Stimulated activated CD8-positive, alpha-beta memory T cell treated with anti-CD3 and anti-CD28 coated beads, Interleukin-7, amount 100 ng/mL, for 24 hours (primary cell): ENCODE data around the gene DLG1.
"Not testable (repeated sequence)": the region's sequence is repeated elsewhere in the genome, so short reads cannot be mapped to it uniquely, and the experiment has no call there.

Experiments
- DNase-seq: peaks from one replicate; pipeline ENCODE4 v3.0.0-alpha.2; 2020; ENCODE audit warnings: low read depth

DLG1 gene

DNA sequence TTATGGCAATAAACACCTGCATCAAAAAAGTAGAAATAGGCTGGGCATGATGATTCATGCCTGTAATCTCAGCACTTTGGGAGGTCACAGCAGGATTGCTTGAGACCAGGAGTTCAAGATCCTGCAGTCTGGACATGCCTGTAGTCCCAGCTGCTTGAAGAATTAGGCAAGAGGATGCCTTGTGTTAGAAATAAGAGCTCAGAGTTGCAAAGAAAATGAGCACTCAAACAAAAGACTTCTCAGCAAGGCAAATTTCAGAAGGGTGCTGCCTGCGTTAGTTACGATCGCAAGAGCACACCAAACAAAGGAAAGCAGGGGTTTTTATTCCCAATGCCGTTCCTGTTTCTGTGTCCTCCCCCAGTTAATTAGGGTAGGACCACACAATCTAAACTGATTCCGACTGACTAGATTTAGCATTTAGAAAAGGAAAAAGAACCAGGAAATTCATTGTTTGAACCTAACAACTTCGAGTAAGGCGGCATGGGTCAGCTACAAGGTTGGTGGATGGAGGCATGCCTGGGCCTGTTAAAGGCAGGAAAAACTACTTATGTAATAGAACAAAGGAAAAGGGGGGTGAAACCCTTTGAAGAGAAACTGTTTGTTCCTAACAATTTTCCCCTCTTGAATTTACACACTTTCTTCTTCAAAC, 55.5 kb downstream of the DLG1 start:
- DNase-seq = no peak

- DNase-seq = no peak
Observed at GRCh38 chr3:197241173-197241572, 57.2 kb downstream of the DLG1 start.

- DNase-seq = no peak
Observed at GRCh38 chr3:197239857-197240256, 58.6 kb downstream of the DLG1 start.

- no peak for DNase-seq
Observed at GRCh38 chr3:197238842-197239241, 59.6 kb downstream of the DLG1 start.

DNA sequence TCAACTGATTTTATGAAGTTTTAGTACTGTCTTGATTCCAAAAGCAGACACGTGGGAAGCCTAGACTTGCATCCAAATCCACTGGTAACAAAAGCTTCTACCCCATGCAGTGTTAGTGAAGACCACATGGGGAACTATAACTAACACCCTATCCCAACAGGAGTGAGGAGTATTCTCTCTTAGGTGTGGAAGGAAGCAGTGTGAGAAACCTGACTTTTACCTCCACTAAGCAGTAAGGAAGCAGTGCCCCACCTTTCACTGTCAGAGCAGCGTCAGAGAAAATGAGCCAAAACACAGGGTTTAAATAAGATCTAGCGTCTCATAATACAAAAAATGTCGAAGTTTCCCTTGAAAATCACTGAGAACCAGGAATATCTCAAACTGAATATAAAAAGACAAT, 60.5 kb downstream of the DLG1 start:
- DNase-seq = no peak

DNA sequence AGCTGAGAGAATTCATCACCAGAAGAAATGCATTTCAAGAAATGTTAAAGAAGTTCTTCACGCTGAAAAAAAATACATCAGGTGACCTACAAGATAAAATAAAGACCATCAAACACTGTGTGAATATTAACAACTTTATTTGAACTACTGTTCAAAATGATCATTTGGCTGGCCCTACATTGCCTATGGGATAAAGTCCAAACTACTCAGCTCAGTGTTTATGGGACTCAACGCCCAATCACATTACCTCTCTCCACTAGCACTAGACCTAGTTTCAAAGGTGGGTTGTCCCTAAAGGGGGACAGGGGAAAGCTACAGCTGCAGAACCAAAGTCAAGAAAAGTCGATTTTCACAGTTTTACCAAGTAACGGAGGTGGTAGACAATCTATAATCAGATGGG, 62.0 kb downstream of the DLG1 start:
- DNase-seq = no peak

DNA sequence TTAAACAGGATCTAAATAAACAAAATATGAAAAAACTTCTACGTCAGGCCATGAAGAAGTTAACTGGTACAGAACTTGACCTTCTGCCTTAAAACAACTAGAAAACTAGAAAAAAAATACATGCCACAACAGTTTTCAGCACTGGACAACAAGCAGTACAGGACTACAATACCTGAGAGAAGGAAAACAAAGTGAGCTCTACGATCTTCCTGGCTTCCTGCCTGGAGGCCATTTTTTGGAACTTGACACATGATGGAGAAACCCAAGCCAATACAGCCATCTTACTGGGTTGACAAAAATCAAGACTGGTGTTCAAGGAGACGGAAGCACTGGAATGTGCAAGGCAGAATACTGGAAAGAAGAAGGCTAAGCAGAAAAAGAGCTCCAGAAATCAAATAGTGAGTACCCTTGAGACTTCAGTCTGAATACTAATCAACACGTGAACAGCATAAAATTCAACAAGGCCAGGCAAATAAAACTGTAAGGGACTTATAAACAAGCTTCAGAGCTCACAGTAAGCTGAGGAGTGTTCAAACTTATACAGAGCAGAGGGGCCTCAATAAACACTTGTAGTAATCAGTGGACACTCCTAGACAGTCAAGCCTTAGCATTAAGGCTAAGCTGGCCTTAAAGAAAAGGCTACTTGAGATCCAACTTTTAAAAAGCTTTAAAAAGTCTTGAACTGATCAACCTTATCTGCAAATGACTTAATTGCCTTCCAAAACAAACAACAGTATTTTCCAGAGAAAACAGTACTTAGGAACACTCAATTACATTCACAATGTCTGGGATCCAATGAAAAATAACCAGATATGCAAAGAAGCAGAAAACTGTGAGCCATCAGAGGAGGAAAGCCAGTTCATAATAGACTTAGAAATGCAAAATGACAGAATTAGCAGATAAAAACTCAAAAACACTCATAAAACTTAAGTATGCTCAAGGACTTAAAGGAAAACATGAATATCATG, 63.2 kb downstream of the DLG1 start:
- no peak for DNase-seq

GRCh38 chr3:197231321-197231720, 67.1 kb downstream of the DLG1 start:
- no peak for DNase-seq

DNA sequence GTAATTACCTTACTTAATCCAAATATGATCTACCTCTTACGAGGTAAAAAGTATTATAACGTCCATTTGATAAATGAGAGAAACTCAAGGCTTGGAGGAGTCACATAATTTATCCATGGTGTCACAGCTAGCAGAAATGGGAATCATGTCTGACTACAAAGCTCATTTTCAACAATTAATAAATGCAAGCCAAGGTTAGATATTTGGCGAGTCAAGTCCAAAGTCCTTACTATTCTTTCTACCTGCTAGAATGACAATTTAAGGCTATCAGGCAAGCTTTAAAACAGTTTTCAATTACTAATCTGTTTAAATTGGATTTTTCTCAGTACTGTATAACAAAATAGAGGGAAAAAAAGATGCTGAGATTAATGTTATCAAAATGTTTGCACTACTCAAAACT, 68.6 kb downstream of the DLG1 start:
- no peak for DNase-seq

- no peak for DNase-seq
Observed at GRCh38 chr3:197229178-197229577, 69.2 kb downstream of the DLG1 start.

GRCh38 chr3:197227780-197228574, 70.4 kb downstream of the DLG1 start:
- no peak for DNase-seq

DNA sequence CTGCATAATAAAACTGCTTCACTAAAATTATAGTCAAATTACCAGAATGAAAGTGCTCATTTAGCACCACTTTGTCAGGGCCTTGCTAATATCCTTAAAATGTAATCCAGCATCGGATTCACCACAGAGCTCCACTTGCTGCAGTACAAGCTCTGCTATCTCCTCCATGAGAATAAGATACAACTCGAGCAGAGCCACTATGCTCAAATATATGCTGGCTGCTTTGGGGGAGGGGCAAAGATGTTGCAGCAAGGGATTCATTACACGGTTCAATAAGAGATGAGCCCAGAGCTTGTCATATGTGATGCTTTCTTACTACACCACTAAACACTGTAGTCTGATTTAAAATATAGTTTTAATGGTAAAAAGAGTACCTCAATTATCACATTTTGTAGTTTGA, 72.2 kb downstream of the DLG1 start:
- no peak for DNase-seq

- no peak for DNase-seq
Observed at GRCh38 chr3:197225579-197225978, 72.8 kb downstream of the DLG1 start.

- no peak for DNase-seq
Observed at GRCh38 chr3:197224034-197224444, 74.4 kb downstream of the DLG1 start.

GRCh38 chr3:197222937-197223370, 75.5 kb downstream of the DLG1 start:
- no peak for DNase-seq

GRCh38 chr3:197219619-197220018, 78.8 kb downstream of the DLG1 start:
- no peak for DNase-seq

GRCh38 chr3:197218210-197218609, 80.2 kb downstream of the DLG1 start:
- DNase-seq = no peak

GRCh38 chr3:197216914-197217313, 81.5 kb downstream of the DLG1 start:
- no peak for DNase-seq

GRCh38 chr3:197216169-197216860, 82.1 kb downstream of the DLG1 start:
- DNase-seq = no peak

DNA sequence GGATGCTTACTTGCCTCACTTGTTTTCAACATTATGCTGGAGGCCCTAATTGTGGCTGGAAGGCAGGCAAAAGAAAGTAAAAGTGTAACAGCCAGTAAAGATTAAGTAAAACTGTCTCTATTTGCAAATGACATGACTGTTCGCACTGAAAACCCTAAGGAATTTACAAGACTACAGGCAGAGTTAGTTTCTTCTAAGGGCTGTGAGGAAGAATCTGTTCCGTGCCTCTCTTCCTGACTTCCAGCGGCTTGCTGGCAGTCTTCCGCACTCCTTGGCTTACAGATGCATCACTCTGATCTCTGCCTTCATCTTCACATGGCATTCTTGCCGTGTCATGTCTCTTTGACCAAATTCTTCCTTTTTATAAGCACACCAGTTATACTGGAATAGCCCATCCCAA, 86.1 kb downstream of the DLG1 start:
- DNase-seq = no peak

DNA sequence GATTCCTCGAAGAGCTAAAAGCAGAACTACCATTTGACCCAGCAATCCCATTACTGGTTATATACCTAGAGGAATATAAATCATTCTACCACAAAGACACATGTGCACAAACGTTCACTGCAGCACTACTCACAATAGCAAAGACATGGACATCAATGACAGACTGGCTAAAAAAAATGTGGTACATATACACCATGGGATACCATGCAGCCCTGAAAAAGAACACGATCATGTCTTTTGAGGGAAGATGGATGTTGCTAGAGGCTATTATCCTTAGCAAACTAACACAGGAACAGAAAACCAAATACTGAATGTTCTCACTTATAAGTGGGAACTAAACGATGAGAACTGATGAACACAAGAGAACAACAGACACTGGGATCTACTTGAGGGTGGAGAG, 86.7 kb downstream of the DLG1 start:
- not testable (repeated sequence) for DNase-seq
